GM18520 (cell line): ENCODE results near the gene SESTD1.
"Not testable (repeated sequence)": the region's sequence is repeated elsewhere in the genome, so short reads cannot be mapped to it uniquely, and the experiment has no call there.

Experiments
- ATAC-seq: cut with Tn5 transposase; IDR thresholded peaks from one replicate; pipeline ENCODE4 v1.9.1; 2021; ENCODE audit not compliant: unreplicated experiment

The SESTD1 gene

GRCh38 chr2:179266271-179266670, 1.6 kb upstream of the SESTD1 start:
- ATAC-seq = no peak

DNA sequence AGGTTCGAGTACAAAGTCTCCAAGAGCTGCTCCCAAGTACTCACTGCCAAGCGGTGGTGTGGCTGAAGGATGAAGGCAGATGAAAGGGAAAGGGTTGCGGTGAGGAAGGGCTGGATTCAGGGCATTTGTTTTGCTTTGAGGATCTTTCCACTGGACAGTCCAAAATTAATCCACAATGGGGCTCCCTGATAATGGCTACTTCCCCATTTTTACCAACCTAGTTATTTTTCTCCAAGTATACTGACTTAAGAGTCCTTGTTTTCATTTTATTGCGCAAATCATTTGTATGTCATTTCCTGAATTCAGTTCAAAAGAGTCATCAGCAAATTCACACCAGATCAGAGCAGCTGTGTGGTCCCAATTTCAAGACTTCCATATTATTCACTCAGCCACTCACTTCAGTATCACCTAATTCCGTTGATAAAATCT, 464 bp upstream of the SESTD1 start:
- ATAC-seq = no peak

DNA sequence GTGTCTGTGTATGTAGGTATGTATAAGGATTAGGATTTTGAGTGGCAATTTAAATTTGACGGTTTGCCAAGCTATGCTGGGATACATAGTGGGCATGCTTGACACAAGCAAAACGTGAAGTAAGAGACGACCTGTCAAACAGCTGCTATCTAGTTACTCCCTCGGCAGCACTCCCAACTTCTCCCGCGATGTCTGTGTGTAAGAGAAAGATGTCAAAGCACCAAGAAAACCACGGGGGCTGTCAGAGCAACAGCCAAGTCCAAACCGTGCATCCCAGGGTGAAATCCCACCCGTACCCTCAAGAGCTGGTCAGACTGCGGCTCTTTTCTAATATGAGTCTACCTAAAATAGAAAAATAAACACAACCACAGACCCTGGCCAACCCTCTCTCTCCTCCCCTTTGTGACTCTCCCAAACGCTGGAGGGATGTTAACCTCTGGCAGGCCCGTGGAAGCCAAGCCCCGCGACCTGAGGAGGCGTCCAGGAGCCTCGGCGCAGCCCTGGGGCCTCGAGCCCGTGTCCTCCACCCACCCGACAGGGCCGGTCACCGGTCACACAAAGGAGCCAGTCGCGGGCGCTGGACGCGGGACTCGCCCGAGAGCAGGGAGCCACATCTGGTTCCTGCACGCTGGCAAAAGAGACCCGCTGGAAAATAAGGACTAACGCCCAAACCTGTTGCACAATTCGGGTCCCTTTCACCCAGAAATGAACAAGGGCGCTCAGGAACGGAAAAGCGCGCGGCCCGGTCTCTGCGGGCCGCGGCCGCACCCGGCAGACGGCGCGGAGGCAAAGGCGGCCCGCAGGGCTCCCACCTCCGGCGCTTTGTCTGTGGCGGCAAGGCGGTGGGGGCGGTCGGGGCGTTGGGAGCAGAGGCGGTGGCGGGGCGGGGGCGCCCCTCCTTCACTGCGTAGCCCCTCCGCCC, 925 bp downstream of the SESTD1 start:
- ATAC-seq = peak; percentile 11

- no peak for ATAC-seq
These were observed 1.6 kb downstream of the SESTD1 start for GRCh38 chr2:179263015-179263414.

- no peak for ATAC-seq
These were observed 2.5 kb downstream of the SESTD1 start for GRCh38 chr2:179262077-179262660.

GRCh38 chr2:179261151-179261825, 3.3 kb downstream of the SESTD1 start:
- ATAC-seq = no peak

DNA sequence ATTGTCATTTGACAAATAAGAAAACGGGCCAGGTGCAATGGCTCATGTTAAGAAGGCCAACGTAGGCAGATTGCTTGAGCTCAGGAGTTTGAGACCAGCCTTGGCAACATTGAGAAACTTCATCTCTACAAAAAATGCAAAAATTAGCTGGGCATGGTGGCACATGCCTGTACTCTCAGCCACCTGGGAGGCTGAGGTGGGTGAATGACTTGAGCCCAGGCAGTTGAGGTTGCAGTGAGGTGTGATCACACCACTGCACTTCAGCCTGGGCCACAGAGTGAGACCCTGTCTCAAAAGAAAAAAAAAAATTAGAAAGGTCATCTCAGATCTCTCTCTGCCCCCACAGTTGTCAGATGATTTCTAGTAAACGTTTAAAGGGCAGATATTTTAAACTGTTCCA, 4.4 kb downstream of the SESTD1 start:
- no peak for ATAC-seq

DNA sequence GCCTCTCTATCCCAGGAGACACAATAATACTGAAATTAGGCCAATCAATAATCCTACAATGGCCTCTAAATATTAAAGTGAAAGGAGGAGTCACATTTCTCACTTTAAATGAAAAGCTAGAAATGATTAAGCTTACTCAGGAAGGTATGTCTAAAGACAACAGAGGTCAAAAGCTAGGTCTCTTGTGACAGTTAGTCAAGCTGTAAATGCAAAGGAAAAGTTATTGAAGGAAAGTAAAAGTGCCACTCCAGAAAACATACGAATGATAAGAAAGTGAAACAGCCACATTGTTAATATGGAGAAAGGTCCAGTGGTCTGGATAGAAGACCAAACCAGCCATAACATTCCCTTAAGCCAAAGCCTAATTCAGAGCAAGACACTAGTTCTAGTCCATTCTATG, 9.5 kb downstream of the SESTD1 start:
- ATAC-seq = peak; percentile 32

GRCh38 chr2:179253226-179253625, 11.4 kb downstream of the SESTD1 start:
- no peak for ATAC-seq

DNA sequence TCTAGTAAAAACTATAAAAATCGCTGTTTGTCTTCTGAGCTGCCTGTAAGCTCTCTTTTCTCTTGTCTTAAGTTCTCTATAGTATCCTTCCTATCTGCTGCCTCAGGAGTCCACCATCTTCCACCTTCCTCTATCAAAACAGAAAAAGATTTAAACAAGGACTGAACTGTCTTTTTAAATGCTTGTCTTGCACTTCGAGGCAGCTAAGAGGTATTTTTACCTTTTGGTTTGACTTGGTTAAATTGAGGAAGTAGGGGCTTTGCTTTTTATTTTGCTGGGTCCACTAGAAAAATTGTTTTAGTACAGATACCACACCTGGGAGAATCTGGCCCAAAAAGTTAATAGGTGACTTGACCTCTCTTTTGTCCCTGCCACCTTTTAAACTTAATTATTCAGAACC, 12.2 kb downstream of the SESTD1 start:
- no peak for ATAC-seq

- ATAC-seq = no peak
These were observed 12.8 kb downstream of the SESTD1 start for GRCh38 chr2:179251870-179252269.

GRCh38 chr2:179250848-179251504, 13.7 kb downstream of the SESTD1 start:
- ATAC-seq = no peak

GRCh38 chr2:179250095-179250494, 14.5 kb downstream of the SESTD1 start:
- no peak for ATAC-seq

DNA sequence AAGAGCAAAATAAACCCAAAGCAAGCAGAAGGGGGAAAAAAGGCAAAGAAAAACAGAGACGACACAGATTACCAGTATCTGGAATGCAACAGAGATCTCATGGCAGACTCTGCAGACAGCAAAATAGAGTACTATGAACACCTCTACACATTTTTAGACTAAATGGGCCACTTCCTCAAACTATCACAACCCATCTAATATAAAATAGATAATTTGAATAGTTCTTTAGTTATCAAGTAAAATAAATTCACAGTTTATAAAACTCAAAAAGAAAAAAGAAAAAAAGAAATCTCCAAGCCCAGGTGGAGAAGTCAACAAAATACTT, 16.6 kb downstream of the SESTD1 start:
- ATAC-seq = no peak

GRCh38 chr2:179247318-179248023, 17.2 kb downstream of the SESTD1 start:
- ATAC-seq = no peak

GRCh38 chr2:179245843-179246242, 18.8 kb downstream of the SESTD1 start:
- ATAC-seq = not testable (repeated sequence)

DNA sequence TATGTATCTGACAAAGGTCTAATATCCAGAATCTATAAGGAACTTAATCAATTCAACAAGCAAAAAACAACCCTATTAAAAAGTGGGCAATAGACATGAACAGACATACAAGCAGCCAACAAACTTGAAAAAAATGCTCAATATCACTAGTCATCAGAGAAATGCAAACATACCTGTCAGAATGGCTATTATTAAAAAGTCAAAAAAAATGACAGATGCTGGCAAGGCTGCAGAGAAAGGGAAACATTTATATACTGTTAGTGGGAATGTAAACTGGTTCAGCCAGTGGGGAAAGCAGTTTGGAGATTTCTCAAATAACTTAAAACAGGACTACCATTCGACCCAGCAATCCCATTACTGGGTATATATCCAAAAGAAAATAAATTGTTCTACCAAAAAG, 21.6 kb downstream of the SESTD1 start:
- no peak for ATAC-seq

- ATAC-seq = no peak
These were observed 23.9 kb downstream of the SESTD1 start for GRCh38 chr2:179240481-179241451.

GRCh38 chr2:179239838-179240237, 24.8 kb downstream of the SESTD1 start:
- ATAC-seq = no peak

DNA sequence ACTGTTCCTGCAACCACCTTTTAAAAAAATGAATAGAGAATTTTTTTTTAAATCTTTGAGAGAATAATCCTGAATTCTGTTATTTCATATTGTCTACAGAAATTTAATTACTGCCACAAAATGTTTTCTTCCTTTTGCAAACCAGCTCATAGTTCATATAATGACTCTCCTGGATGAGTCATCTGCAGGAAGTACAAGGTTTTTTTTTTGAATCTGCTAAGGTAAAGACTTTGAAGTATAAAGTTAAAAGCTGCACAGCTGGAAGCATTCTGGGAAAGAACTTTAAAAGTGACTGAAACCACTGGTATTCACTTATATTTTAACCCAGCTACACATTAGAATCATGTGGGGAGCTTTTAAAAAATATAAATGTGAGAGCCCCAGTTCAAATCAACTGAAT, 25.4 kb downstream of the SESTD1 start:
- ATAC-seq = no peak
